SW 1271 (cell line): ENCODE measurements around the gene GPC3.

Experiments used
- DNase-seq, 2 experiments: peaks; one replicate each; lab custom pipeline; 2025; lab: John Stamatoyannopoulos, UW

GPC3 gene

GRCh38 chrX:133513123-133513522, 472.3 kb downstream of the GPC3 start:
- no peak for DNase-seq

GRCh38 chrX:133511041-133511440, 474.4 kb downstream of the GPC3 start:
- no peak for DNase-seq

GRCh38 chrX:133497356-133497755, 488.0 kb downstream of the GPC3 start:
- DNase-seq, result no peak

GRCh38 chrX:133495464-133496391, 489.7 kb downstream of the GPC3 start:
- no peak for DNase-seq

GRCh38 chrX:133493366-133493765, 492.0 kb downstream of the GPC3 start:
- DNase-seq, result no peak

GRCh38 chrX:133490955-133491354, 494.4 kb downstream of the GPC3 start:
- no peak for DNase-seq
